Activated CD4-positive, alpha-beta T cell treated with anti-CD3 and anti-CD28 coated beads, Interleukin-2, amount 50 U/mL, for 48 hours (primary cell): Measurements from ENCODE around the gene OTUD7B.
A peak's percentile ranks its signal among the peaks of the same experiment; 100 is the strongest.
"Not testable (repeated sequence)": the region's sequence is repeated elsewhere in the genome, so short reads cannot be mapped to it uniquely, and the experiment has no call there.

Experiments used
- DNase-seq, 2 experiments: peaks; one replicate each; pipeline ENCODE4 v3.0.0-alpha.2; 2020

Gene OTUD7B

DNA sequence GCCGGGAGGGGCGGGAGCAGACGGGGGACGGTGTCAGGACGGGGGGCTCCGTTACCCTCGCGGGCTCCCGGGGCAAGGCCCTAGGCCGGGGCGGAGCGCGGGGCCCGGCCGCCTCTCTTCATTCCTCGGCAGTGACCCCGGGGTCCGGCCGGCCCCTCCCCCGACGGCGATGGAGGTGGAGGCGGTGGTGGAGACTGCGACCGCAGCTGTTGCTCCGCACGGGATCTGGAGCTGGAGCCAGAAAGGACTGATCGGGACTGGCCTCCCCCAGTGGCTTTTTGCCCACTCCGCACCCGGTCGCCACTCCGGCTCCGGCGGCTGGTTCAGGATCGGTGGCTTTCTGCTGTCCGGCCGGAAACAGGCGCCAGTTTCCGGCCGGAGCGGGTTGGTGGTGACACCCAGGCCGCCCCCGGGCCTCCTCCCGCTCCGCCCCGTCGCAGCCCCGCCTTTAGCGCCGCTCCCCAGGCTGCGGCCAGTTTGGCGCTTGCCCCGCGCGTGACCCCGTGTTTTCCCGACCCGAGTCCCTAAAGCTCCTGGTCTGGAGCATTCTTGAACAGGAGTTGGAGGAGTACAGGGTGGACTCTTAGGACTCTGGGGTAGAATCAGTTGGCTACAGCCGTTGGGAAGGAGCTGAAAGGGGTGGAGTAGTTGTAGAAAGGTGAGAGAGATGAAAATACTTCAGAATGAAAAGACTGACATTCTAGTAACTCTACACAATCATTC lies at the start of gene OTUD7B:
TSS of gene OTUD7B (minus strand) at position 334 of the 723 bp plus-strand sequence. CDS start 33,216 bp downstream, outside the sequence.
- peak; percentile 83 to 84 for DNase-seq

DNA sequence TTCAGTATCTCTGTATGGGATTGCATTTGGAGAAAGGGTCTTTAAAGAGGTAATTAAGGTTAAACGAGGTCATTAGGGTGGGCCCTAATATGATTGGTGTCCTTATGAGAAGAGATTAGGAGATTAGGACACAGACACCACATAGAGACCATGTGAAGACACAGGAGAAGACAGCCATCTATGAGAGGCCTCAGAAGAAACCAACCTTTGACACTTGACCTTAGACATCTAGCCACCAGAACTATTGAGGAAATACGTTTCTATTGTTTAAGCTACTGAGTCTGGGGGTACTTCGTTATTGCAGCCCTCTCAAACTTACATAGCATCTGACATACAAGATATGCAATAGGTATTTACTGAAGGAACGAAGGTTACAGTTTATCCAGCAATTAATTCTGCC lies 49.7 kb upstream of the OTUD7B start:
- DNase-seq: no peak

DNA sequence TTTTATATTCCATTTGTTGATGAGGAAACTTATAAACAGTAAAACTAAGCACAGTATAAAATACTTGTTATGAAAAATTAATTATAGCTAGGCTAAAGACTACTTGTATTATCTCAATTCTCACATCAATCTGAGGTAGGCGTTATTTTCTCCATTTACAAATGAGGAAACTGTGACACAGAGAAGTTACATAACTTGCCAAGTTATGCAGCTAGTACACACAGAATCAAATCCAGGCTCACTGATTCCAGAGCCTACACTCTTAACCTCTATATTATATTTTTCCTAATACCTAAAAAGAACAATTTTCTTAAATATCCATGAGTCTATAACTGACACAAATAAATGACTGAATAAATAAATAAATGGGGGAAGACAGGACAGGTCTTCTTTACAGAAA lies 45.9 kb upstream of the OTUD7B start:
- DNase-seq: no peak

DNA sequence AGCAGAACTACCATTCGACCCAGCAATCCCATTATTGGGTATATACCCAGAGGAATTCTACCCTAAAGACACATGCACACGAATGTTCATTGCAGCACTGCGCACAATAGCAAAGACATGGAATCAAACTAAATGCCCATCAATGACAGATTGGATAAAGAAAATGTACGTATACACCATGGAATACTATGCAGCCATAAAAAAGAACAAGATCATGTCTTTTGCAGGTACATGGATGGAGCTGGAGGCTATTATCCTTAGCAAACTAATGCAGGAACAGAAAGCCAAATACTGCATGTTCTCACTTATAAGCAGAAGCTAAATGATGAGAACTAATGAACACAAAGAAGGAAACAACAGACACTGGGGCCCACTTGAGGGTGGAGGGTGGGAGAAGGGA lies 45.0 kb upstream of the OTUD7B start:
- not testable (repeated sequence) for DNase-seq

DNA sequence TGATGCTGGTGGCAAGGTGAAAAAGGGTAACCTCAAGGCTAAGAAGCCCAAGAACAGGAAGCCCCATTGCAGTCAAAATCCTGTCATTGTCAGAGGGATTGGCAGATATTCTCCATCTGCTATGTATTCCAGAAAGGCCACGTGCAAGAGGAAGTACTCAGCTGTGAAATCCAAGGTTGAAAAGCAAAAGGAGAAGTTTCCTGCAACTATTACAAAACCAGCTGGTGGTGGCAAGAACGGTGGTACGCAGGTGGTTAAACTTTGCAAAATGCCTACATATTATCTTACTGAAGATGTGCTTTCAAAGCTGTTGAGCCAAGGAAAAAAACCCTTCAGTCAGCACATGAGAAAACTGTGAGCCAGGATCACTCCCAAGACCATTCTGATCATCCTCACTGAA lies 43.4 kb upstream of the OTUD7B start:
- DNase-seq: no peak

DNA sequence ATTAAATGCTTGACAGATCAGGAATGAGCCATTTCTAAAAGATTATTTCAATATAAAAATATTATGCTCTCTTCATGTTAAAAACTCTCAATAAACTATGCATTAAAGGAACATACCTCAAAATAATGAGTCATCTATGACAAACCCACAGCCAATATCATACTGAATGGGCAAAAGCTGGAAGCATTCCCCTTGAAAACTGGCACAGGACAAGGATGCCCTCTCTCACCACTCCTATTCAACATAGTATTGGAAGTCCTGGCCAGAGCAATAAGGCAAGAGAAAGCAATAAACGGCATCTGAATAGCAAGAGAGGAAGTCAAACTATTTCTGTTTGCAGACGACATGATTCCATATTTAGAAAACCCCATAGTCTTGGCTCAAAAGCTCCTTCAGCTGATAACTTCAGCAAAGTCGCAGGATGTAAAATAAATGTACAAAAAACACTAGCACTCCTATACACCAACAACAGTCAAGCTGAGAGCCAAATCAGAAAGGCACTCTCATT lies 41.4 kb upstream of the OTUD7B start:
- DNase-seq: not testable (repeated sequence)

DNA sequence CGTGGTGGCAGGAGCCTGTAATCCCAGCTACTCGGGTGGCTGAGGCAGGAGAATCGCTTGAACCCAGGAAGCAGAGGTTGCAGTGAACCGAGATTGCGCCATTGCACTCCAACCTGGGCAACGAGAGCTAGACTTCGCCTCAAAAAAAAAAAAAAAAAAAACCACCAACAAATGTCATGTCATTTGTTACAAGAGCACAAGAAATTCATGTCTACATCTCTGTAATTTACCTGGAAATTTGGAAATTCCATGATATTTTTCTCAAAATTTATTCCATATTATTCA lies 40.5 kb upstream of the OTUD7B start:
- no peak for DNase-seq

DNA sequence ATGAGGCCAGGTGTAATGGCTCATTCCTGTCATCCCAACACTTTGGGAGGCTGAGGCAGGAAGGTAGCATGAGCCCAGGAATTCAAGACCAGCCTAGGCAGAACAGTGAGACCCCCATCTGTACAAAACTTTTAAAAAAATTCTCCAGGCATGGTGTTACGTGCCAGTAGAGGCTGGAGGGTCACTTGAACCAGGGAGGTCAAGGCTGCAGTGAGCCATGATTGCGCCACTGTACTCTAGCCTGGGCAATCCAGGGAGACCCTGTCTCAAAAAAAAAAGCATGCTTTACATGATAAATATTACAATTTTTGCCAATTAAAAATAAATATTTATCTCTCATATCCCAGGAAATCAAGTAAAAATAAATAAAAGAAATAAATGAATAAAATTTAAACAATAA lies 39.4 kb upstream of the OTUD7B start:
- DNase-seq: no peak

DNA sequence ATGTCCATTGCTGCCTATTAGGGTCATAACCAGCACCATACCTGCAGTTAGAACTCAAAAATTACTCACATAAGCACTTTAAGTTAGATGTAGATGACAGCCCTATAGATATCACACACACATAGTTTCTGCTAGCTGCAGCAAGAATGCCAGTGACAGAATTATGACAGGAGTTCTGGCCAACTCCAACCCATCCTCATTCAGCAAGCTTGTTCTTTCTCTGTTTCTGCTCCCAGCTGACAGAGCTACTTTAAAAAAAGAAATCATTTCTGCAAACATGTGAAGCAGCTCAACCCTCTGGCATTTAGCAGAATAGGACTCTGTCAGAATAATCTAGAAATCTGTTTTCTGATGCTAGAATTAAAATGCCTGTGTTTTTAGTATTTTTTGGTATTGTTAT lies 23.8 kb upstream of the OTUD7B start:
- DNase-seq: no peak

DNA sequence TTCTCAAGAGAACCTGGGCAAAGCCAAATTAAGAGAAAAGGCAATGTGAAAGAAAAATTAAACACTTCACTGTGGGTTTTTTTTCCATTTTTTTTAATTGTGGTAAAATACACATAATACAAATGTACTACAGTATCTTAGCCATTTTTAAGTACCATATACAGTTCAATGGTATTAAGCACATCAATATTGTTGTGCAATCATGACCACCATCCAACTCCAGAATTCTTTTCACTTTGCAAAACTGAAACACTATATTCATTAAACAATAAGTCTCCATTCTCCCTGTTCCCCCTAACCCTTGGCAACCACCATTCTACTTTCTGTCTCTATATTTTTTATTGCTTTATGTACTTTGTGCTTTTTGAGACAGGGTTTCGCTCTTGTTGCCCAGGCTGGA lies 17.8 kb upstream of the OTUD7B start:
- DNase-seq: no peak

DNA sequence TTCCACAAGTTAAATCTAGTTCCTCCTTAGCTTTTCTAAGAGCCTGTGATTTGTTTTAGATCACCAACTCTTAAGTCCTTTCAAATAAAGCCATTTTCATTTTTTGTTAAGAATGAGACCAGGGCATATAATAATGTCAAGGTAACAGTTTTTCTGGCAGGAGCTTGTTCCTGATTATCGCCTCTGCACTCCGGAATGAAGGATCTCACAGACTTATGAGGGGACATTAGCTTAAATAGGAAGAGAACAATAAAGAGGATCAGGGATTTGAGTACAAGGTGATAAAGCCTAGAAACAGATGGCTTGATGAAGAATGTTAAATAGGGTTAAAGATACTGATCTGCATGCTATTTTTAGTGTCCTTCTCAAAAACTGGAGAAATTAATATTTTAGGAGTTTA lies 13.6 kb upstream of the OTUD7B start:
- DNase-seq: no peak

DNA sequence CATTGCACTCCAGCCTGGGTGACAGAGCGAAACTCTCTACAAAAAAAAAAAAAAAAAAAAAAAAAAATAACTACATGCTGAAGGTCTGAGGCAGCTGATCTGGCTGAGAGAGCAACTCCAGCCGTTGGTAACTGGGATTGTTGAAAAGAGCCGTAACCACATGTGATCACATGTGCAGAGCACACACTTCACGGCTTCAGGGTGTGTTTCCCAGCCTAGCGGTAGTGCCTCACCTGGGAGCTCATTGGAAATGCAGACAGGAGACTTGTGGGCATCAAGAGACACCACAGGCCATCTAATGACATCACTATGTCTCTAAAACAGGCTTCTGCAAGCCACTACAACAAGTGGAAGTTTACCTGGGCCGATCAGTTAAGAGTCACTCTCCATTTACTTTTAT lies 11.8 kb upstream of the OTUD7B start:
- DNase-seq: no peak

DNA sequence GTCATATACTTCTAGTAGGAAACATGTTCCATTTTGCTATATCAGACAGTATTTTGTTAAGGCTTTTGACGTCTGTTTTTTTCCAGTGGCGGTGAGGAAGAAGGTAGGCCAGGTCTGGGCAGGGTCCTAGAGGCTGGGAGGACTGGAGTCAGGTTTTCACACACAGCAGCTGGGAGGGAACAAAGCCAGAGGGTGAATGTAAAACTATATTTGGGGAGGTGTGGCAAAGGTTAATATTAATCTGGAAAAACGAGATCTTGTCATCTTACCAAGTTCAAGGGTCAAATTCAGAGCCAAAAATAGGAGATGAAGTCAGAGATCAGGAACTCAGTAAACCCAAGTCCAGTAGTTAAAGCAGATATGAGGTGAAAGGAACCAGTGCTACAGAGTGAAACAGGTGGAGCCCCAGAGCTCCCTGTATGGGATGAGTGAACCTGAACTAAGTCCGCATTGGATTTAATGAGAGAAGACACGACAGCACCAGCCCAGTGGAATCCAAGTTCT lies 10.7 kb upstream of the OTUD7B start:
- DNase-seq: no peak

DNA sequence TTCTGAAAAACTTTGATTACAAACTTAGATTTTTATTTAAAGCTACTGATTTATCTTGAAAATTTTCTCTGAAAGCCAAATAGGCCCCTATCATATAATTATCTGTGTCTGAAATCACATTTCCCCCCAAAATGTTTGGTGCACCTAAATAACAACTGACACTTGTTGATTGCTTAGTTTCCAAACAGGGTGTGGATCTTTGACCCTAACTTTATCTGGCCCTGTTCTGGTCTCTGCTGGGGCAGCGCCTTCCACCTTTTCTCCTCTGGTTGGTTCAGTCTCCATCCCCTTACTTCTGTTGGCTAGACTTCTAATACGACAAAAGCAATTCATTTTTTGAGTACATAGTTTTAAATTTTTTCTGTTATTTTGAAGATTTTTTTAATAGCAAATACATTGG lies 10.2 kb upstream of the OTUD7B start:
- no peak for DNase-seq

DNA sequence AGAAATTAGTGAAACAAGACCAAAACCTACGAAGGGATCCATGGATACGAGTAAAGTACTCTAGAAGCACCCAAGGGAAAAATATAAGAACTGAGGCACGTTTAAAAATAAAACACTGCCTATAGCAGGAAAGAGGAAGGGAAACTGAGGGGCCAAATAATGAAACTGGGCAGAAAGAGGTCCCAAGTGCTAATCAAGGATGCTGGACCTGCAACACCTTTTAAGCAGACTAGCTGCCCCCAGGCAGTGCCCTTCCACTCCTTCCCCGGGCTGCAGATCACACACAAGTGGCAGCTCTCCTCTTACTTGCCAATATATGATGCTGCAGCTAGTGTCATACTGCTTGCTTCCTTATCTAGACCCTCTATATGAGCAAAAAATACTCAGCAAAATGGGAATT lies 7.6 kb upstream of the OTUD7B start:
- DNase-seq: no peak

DNA sequence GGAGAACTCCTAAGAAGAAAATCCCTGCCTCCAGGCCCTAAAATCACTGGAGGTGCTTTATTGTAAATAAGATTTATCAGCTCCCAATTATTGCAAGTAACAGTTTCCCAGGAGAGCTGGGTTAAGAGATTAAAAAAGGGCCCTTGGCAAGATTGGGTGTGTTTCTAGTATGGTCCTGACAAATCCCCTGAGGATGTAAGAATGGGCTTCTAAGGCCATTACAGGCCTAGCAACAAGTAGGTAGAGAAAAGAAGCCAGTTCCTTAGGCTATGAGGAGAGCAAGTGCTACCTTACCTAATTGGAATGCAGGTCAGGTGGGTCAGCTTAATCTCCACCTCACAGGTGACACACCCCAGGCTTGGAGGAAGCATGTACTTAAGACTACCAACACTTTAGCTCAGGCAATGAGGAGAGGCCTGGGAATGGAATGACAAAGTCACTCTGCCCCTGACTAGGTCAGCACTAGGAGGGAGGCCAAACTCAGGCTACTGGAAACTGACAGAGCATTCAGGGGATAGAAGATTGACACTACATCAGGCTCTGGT lies 6.8 kb upstream of the OTUD7B start:
- DNase-seq: no peak

DNA sequence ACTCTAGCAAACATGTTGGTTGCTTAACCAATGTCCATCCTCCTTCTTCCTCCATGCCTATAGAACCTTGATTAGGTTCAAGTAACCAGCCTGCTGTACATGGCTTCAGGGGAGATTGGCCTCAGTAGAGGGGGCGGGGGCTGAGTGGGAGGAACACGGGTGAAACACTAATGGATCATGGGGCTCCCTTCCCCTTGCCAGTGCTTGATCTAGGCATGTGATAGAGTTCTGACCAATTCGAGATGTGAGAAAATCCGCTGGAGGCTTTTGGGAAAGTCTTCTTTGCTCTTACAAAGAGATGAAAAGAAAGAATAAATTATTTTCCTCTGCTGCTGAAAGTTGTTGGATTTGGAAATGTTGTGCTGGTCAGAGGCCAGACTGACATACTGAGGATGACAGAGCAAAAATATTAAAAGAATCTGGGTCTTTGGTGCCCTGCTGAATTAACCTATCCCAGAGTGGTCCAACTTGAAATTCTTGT lies 5.2 kb upstream of the OTUD7B start:
- DNase-seq: no peak

DNA sequence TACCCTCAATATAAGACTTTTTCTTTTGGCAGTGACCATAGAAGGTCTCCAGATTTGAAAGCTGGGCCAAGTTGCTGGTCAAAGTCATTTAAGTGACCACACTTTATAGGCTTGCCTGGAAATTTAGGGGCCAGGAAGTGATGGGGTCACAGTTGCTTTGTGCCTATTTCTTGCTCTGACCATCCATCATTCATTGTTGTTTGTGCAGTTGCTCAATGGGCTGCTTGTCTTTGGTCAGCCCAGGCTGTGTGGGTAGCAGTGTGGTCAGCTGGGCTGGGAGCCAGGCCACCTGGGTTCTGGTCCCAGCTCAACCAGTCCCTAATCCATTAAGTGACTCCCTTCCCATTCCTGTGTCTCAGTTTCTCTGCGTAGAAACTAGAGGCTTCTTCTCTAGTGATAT lies 2.1 kb upstream of the OTUD7B start:
- DNase-seq: no peak

DNA sequence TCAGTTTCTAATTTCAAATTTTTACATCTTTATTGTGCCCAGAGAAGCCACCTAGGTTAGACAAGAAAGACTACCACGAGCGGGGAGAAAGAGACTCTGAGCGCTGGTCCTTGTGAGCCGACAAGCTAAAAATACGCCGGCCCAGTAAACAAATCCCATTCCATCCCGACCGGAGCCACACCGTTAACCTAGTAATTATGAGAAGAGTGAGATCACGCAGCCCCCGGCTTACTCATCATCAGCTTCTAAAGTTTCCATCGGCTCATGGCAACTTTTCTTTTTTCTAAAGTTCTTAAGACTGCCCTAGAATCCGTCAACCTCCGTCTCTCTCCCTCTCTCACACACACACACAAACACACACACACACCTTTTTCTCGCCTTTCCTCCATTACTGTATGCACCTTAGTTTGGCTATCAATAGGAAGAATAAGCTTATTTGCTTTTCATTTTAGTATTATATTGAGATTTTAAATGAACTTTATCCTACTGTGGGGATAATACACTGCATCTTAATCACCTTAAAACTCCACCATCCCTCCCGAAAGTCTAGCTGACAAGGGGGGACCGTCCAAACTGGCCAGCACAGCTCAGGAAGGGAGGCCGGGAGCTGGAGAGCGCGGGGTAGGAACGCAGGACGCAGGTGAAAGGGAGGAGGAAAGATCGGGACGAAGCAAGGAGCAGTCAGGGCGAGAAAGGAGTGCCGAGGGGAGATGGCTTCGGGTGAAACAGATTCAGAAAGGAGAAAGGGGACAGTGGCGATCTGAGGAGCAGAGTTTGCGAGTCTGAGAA lies 728 bp downstream of the OTUD7B start:
- peak; percentile 61 to 77 for DNase-seq

DNA sequence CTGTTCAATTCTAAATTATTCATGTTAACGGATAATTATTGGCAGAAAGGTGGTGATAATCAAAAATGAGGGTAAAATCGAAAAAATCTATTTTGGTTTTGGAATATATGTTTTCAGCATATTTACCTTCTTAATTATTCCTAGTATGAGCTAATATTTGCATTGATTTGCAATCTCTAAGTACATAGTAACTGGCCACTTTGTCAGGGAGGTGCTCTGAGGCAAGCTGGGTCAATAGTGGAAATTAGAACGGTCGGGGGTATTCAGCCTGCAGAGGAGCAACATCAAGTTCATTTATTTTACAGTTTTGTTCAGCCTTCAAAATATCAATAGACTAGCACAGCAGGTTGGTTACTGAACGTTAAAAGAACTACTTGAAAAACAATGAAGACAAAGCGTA lies 1.8 kb downstream of the OTUD7B start:
- no peak for DNase-seq

DNA sequence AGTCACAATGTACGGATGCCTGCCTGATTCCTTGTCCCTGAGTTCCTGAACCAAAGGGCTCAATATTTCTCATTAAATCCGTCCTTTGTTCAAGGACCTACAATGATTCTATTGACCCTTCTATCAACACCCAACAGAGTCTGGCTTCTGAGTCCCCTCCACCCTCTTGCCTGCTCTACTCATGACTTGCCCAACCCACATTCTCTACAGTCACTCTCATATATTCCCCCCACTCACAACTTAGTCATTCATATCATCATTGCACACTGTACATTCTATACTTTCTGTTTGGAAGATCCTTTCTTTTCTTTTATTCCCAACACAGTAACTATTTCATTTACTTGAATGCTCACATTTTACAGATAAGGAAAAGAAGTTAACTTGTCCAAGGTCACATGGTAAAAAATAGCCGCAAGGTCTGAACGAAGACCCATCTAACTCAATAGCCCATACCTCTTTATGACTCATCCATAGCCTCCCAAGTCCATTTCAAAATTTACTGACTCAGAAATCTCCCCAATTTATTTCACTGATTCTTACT lies 3.6 kb downstream of the OTUD7B start:
- peak in 1 of 2 experiments; percentile 20 for DNase-seq

DNA sequence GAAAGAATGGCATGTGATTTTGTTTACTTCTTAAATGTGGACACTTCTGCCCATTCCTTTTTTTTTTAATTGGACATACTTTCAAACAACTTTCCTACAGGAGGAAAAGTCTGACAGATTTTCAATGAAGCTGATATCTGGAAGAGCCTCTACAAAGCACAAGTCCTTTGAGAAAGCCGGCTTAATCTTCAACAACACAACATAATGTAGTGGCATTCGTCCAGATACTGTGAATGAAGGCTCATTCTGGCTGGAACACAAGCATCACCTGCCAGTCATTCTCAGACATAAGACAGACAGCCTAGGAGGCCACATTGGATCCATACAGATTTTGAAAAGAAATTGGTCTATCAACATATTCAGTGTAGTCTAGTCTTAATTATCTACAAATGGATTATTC lies 4.9 kb downstream of the OTUD7B start:
- no peak for DNase-seq

DNA sequence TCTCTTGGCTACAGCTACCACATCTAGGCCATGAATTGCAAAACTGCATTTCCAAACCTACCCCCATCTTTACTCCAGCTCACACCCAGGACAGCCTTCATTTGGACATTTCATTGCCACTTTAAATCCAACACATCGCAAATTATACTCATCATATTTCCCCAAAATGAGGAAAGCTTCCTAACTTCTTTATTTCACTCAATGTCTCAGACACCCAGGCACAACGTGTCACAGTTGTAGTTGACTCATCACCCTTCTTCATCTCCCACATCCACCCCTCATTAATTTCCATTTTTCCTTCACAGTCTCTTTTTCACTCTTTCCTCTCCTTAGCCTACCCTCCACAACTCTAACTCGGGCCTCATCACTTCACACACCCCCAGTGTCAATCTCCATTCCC lies 6.7 kb downstream of the OTUD7B start:
- DNase-seq: no peak

DNA sequence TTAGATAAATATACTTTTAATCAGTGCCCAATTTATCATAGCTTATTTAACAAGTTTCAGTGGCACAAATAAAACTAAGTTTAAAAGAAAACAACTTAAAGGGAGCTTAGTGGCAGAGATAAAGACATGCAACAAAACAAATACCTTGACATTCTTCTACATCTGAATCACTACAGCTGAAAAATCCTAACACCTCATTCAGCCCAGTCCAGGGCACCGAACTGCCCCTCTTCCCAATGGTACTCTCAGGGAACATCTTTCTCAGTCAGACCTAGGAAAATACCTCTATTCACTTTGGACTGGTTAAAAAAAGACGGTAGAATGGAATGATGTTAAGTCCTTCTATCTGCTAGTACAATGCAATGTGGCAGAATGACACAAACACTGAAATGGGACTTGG lies 8.3 kb downstream of the OTUD7B start:
- DNase-seq: no peak
